ENCODE data around the gene PITX3.

The PITX3 gene

GRCh38 chr10:102230264-102230860 lies 10.9 kb downstream of the PITX3 start (continued):
- TF ChIP-seq PBX3 (CRISPR knock-in tag; IDR thresholded peaks at IDR 0.05): no peak; the same call in 1 of the 2 replicates
- no peak for TF ChIP-seq ZNF776 (tag by site-specific recombination; IDR thresholded peaks at IDR 0.05; ENCODE audit: borderline replicate concordance)
- no peak for TF ChIP-seq ZSCAN5A (tag by site-specific recombination; IDR thresholded peaks at IDR 0.05)
- TF ChIP-seq ZNF274 (IDR thresholded peaks at IDR 0.05; ENCODE audit: low read length): no peak
- no peak for TF ChIP-seq ZNF274 (tag by site-specific recombination; IDR thresholded peaks at IDR 0.05; ENCODE audit: borderline replicate concordance)
- TF ChIP-seq ZNF10 (tag by site-specific recombination; IDR thresholded peaks at IDR 0.05): no peak
- 0 out of 2 replicates have a peak, but pooled peaks have one; percentile 18 for TF ChIP-seq MEIS1 (CRISPR knock-in tag; IDR thresholded peaks at IDR 0.05; ENCODE audit: borderline replicate concordance)
- no peak for TF ChIP-seq ZNF175 (tag by site-specific recombination; IDR thresholded peaks at IDR 0.05)
- no peak for TF ChIP-seq ZFP3 (tag by site-specific recombination; IDR thresholded peaks at IDR 0.05; ENCODE audit: low read depth)
- TF ChIP-seq ZNF354C (tag by site-specific recombination; IDR thresholded peaks at IDR 0.05; ENCODE audit: borderline replicate concordance, low read depth): no peak
- TF ChIP-seq ZBTB44 (tag by site-specific recombination; IDR thresholded peaks at IDR 0.05): peak; percentile 40; the same call in 1 of the 2 replicates
- peak; percentile 91 for TF ChIP-seq ZNF398 (tag by site-specific recombination; IDR thresholded peaks at IDR 0.05)
- no peak for TF ChIP-seq ZNF433 (tag by site-specific recombination; IDR thresholded peaks at IDR 0.05; ENCODE audit: low read depth)
- no peak for TF ChIP-seq BCL6B (tag by site-specific recombination; IDR thresholded peaks at IDR 0.05)
- peak; percentile 95 for TF ChIP-seq ZBTB7A (tag by site-specific recombination; IDR thresholded peaks at IDR 0.05; ENCODE audit: low read depth)
- TF ChIP-seq, protein P1, sequence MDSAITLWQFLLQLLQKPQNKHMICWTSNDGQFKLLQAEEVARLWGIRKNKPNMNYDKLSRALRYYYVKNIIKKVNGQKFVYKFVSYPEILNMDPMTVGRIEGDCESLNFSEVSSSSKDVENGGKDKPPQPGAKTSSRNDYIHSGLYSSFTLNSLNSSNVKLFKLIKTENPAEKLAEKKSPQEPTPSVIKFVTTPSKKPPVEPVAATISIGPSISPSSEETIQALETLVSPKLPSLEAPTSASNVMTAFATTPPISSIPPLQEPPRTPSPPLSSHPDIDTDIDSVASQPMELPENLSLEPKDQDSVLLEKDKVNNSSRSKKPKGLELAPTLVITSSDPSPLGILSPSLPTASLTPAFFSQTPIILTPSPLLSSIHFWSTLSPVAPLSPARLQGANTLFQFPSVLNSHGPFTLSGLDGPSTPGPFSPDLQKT (IDR thresholded peaks at IDR 0.05; ENCODE audit: borderline replicate concordance, low read depth, low read length): no peak
- no peak for TF ChIP-seq ZNF623 (tag by site-specific recombination; IDR thresholded peaks at IDR 0.05)
- TF ChIP-seq, protein P2, sequence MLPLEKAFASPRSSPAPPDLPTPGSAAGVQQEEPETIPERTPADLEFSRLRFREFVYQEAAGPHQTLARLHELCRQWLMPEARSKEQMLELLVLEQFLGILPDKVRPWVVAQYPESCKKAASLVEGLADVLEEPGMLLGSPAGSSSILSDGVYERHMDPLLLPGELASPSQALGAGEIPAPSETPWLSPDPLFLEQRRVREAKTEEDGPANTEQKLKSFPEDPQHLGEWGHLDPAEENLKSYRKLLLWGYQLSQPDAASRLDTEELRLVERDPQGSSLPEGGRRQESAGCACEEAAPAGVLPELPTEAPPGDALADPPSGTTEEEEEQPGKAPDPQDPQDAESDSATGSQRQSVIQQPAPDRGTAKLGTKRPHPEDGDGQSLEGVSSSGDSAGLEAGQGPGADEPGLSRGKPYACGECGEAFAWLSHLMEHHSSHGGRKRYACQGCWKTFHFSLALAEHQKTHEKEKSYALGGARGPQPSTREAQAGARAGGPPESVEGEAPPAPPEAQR (tag by site-specific recombination; IDR thresholded peaks at IDR 0.05): no peak
- TF ChIP-seq ZNF140 (tag by site-specific recombination; IDR thresholded peaks at IDR 0.05): no peak
- TF ChIP-seq ZNF239 (tag by site-specific recombination; IDR thresholded peaks at IDR 0.05): no peak
- TF ChIP-seq CTCF (tag by site-specific recombination; IDR thresholded peaks at IDR 0.05): no peak
- TF ChIP-seq ZEB2 (tag by site-specific recombination; IDR thresholded peaks at IDR 0.05): peak; percentile 89
- TF ChIP-seq REPIN1 (tag by site-specific recombination; IDR thresholded peaks at IDR 0.05; ENCODE audit: low read depth): no peak
- no peak for TF ChIP-seq HOXD13 (CRISPR knock-in tag; IDR thresholded peaks at IDR 0.05; ENCODE audit: borderline replicate concordance)
- TF ChIP-seq, protein P3, sequence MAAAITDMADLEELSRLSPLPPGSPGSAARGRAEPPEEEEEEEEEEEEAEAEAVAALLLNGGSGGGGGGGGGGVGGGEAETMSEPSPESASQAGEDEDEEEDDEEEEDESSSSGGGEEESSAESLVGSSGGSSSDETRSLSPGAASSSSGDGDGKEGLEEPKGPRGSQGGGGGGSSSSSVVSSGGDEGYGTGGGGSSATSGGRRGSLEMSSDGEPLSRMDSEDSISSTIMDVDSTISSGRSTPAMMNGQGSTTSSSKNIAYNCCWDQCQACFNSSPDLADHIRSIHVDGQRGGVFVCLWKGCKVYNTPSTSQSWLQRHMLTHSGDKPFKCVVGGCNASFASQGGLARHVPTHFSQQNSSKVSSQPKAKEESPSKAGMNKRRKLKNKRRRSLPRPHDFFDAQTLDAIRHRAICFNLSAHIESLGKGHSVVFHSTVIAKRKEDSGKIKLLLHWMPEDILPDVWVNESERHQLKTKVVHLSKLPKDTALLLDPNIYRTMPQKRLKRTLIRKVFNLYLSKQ (tag by site-specific recombination; IDR thresholded peaks at IDR 0.05; ENCODE audit: borderline replicate concordance): no peak

Data from HEK293 (cell line).